Measurements from ENCODE around the gene CROCC2.

The CROCC2 gene

DNA sequence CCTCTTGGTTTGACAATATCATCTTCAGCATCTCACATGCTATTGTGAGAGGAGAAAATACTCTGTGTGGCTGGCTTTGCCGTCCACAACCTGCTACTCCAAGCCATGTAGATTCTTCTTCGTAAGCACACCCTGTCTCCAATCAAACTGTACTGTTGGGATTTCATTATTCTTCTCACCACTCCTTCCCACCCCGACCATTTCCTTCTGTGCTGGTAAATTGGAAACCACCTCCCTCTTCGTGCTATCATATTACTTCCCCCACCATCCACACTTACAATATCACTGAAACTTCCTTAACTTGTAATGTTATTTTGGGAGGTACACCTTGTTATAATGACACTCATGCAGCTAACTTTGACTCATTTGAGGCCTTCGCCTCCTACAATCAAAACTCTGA is 40.7 kb upstream of the CROCC2 start:
- H3K4me3 ChIP-seq (ENCODE audit: low read depth, low read length): no peak overlapping the region
- DNase-seq (ENCODE audit: low read depth): no peak
- TF ChIP-seq, protein P1, sequence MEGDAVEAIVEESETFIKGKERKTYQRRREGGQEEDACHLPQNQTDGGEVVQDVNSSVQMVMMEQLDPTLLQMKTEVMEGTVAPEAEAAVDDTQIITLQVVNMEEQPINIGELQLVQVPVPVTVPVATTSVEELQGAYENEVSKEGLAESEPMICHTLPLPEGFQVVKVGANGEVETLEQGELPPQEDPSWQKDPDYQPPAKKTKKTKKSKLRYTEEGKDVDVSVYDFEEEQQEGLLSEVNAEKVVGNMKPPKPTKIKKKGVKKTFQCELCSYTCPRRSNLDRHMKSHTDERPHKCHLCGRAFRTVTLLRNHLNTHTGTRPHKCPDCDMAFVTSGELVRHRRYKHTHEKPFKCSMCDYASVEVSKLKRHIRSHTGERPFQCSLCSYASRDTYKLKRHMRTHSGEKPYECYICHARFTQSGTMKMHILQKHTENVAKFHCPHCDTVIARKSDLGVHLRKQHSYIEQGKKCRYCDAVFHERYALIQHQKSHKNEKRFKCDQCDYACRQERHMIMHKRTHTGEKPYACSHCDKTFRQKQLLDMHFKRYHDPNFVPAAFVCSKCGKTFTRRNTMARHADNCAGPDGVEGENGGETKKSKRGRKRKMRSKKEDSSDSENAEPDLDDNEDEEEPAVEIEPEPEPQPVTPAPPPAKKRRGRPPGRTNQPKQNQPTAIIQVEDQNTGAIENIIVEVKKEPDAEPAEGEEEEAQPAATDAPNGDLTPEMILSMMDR (IDR thresholded peaks at IDR 0.05; ENCODE audit: insufficient read depth, low read depth, low read length, missing control alignments): no peak

DNA sequence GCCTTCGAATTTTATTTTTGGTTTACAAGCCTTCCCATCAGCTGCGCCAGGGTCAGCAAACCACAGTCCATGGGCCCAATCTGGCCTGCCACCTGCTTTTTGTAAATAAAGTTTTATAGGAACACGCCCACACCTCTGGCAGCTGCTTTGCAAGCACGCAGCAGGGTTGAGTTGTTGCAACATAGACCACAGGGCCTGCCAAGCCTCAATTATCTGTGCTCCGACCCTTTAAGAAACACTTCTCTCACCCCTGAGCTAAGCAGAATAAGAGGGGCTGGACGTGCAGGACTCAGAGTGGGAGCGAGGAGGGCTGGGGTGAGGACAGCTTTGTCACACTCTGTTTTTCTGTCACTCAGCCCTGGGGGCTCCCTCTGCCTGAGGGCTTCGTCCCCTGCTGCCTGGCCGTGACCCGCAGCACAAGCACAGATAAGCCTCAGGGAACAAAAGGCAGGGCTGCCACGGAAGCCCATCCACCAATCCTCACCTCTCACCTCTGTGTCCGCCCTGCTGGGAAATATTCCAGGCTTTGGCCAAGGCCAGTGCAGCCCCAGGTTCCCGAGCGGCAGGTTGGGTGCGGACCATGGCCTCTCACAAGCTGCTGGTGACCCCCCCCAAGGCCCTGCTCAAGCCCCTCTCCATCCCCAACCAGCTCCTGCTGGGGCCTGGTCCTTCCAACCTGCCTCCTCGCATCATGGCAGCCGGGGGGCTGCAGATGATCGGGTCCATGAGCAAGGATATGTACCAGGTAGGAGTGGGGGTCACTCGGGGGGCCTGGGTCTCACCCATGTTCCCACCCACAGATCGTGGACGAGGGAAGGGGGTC is 37.6 kb upstream of the CROCC2 start, which contains the start of gene AGXT:
Gene AGXT, plus strand, starts transcription at position 539 of the 823 bp plus-strand sequence. Its CDS starts 42 bp downstream, at position 581.
- DNase-seq (ENCODE audit: low read depth): no peak
- TF ChIP-seq, protein P1 (IDR thresholded peaks at IDR 0.05; ENCODE audit: insufficient read depth, low read depth, low read length, missing control alignments): no peak
- H3K4me3 ChIP-seq (ENCODE audit: low read depth, low read length): no peak within 1 kb of the TSS

DNA sequence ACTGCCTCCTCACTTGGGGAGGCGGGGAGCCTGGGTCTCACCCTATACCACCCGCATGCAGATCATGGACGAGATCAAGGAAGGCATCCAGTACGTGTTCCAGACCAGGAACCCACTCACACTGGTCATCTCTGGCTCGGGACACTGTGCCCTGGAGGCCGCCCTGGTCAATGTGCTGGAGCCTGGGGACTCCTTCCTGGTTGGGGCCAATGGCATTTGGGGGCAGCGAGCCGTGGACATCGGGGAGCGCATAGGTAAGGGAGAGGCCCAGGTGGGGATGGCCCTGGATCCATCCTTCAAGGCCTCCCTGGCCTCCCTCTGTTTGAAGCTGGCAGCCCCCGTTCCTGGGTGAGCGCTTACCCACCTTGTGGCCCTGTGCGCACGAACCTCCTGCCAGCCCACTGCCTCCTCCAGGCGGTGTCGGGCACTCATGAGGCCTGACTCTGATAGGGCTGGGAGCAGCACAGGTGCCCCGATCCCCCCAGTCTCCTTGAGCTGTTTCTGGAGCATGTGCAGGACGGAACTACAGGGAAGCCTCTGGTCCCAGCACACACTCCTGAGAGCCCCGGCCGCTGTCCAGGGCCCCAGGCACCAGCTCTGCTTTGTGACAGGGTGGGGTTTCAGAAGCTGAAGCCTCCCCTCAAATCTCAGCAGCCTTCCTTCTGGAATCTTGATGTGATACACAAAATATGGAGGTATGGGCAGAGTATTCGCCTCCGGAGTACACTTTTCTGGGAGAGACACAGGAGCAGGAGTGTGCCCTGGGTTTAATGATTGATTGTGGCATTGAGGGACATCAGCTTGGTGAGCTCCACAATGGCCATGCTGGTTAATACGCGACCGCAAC is 36.8 kb upstream of the CROCC2 start:
- TF ChIP-seq, protein P1 (IDR thresholded peaks at IDR 0.05; ENCODE audit: insufficient read depth, low read depth, low read length, missing control alignments): no peak
- no peak overlapping the region for H3K4me3 ChIP-seq (ENCODE audit: low read depth, low read length)
- DNase-seq (ENCODE audit: low read depth): no peak

DNA sequence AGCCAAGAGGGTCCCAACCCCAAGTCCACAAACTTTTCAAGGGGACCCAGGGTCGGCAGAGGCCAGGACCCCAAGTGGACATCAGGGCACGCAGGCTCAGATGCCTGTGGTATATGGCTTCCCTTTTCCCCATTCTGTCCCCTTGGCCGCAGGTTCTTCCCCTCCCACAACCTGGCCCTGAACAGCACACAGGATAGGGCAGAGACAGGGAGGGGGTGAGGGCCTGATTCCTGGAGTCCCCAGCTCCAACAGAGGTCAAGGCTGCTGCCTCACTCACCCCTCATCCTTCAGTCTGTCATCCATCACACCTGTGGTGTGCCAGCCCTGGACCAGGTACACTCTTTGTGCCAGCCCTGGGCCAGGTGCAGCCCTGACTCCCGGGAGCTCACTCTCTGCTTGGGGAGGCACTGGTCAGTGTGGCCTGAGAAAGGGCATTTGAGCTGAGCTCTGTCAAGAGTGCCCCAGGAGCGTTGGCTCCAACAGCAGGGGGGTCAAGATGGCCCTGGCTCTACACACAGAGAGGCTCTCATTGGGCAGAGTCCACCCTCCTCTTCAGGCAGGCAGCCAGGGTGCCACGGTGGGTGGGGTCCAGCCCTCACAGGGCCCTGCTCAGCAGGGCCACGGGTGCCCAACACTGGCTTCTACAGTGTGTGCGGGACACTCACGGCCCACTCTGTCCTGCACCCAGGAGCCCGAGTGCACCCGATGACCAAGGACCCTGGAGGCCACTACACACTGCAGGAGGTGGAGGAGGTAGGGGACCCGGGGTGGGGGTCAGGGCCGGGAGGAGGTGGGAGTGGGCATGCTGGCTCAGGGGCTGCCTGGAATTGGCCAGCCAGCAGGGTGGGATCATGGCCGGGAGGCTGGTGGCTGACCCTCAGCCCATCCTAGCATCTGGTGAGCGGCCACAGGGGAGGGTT is 35.9 kb upstream of the CROCC2 start:
- no peak for DNase-seq (ENCODE audit: low read depth)
- TF ChIP-seq, protein P1 (IDR thresholded peaks at IDR 0.05; ENCODE audit: insufficient read depth, low read depth, low read length, missing control alignments): no peak
- no peak overlapping the region for H3K4me3 ChIP-seq (ENCODE audit: low read depth, low read length)

DNA sequence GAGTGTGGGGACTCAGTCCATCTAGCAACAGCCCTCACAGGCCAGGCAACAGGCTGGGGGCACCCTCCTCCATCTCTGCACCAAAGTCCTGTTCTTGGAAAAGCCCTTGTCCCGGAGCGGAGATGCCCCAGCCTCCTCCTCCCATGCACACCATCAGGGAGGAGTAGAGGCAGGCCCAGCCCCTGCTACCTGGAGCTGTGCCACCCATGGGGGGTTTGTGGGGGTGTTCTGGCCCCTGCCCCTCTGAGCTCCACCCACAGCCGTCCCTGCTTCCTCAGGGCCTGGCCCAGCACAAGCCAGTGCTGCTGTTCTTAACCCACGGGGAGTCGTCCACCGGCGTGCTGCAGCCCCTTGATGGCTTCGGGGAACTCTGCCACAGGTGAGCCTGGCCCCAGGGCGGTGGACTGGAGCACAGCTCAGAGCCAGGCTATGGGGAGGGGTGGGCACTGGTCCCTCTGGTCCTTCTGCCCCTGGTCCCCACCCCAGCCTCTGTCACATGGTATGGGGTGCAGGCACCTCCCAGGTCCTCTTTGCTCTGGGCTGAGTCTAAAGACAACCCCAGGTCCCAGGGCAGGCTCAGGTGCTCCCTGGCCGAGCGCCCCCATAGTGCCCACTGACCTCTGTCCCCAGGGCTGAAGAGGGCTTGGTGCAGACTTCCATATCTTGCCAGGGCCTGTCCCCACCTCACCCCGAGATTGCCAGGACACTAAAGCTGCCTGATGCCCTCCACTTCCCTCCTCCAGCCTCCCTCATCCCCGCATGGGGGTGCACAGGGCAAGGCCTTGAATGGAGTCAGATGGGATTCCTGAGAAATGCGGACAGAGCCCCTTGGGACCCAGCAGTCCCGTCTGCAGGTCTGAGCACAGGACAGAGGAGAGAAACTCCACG is 34.8 kb upstream of the CROCC2 start:
- H3K4me3 ChIP-seq (ENCODE audit: low read depth, low read length): no peak overlapping the region
- DNase-seq (ENCODE audit: low read depth): no peak
- TF ChIP-seq, protein P1 (IDR thresholded peaks at IDR 0.05; ENCODE audit: insufficient read depth, low read depth, low read length, missing control alignments): no peak

Data from GM12865 (cell line).